Large intestine (tissue), 3 donors: Measurements from ENCODE around the gene CCNL1. TPM values are rescaled to one million over a fixed set of nuclear protein-coding genes. Genes with fewer than 3 reads are reported as not detected.
A peak's percentile ranks its signal among the peaks of the same experiment; 100 is the strongest.
"Not testable (repeated sequence)": the region's sequence is repeated elsewhere in the genome, so short reads cannot be mapped to it uniquely, and the experiment has no call there.

ENCODE experiments used
- DNase-seq, 2 donors: peaks; one replicate each; pipeline versions ENCODE4 v3.0.0 to v3.0.0-alpha.2; 2013
- H3K27ac ChIP-seq: one replicate; pipeline ENCODE4 v1.5.1; 2013; ENCODE audit warnings: low read length
- H3K27me3 ChIP-seq: 2 replicates; pipeline ENCODE4 v1.6.1; 2013; ENCODE audit warnings: low read length; ENCODE audit not compliant: control insufficient read depth, insufficient read depth
- H3K36me3 ChIP-seq: 2 replicates; pipeline ENCODE4 v1.6.1; 2013; ENCODE audit warnings: low read length; ENCODE audit not compliant: control insufficient read depth, insufficient read depth
- H3K4me1 ChIP-seq: one replicate; pipeline ENCODE4 v1.6.1; 2013; ENCODE audit warnings: low read length; ENCODE audit not compliant: control insufficient read depth, insufficient read depth
- H3K4me3 ChIP-seq: one replicate; pipeline ENCODE4 v1.5.1; 2013; ENCODE audit warnings: low read length
- H3K9me3 ChIP-seq: one replicate; pipeline ENCODE4 v1.6.1; 2013; ENCODE audit warnings: mild to moderate bottlenecking, low read depth, low read length, moderate library complexity; ENCODE audit not compliant: control insufficient read depth
- WGBS: methylation state at CpG from one replicate; pipeline ENCODE4 v1.1.5; 2013; ENCODE audit warnings: low lambda C conversion rate; ENCODE audit not compliant: insufficient coverage; 5-methylcytosine and 5-hydroxymethylcytosine counted together
- polyA plus RNA-seq: library from polyadenylated mRNA; unstranded; fragments of 120-200 nt; gene quantifications from one replicate; pipeline ENCODE4 v1.2.1, GENCODE V29; 2013

The CCNL1 gene
- polyA plus RNA-seq, 1 donor, result 255 TPM

GRCh38 chr3:157182879-157183278 lies 22.9 kb upstream of the CCNL1 start:
- DNase-seq, result no peak
- H3K9me3 ChIP-seq, result peaks cover 31% of the 10 kb centered on the region
- no peak overlapping the region for H3K27ac ChIP-seq
- no peaks in the 10 kb centered on the region for H3K27me3 ChIP-seq
- 100% methylated on average over 1 of the region's 3 CpGs for WGBS
- peaks cover 5% of the 10 kb centered on the region for H3K36me3 ChIP-seq
- H3K4me3 ChIP-seq, result no peak overlapping the region
- H3K4me1 ChIP-seq, result no peaks in the 10 kb centered on the region

- no CpG with 5 or more reads among the region's 2 CpGs for WGBS
- peaks cover 2% of the 10 kb centered on the region for H3K36me3 ChIP-seq
- H3K4me3 ChIP-seq, result no peak overlapping the region
- no peak for DNase-seq
- peaks cover 18% of the 10 kb centered on the region for H3K9me3 ChIP-seq
- H3K4me1 ChIP-seq, result peaks cover 5% of the 10 kb centered on the region
- H3K27ac ChIP-seq, result no peak overlapping the region
- no peaks in the 10 kb centered on the region for H3K27me3 ChIP-seq
These were observed 20.3 kb upstream of the CCNL1 start for GRCh38 chr3:157180262-157180661.

- Histone ChIP-seq H3K4me1 (peaks cover 5% of the 10 kb centered on the region), H3K27ac (no peak overlapping the region), H3K27me3 (no peaks in the 10 kb centered on the region), H3K4me3 (no peak overlapping the region), H3K36me3 (no peaks in the 10 kb centered on the region), H3K9me3 (peaks cover 18% of the 10 kb centered on the region)
- WGBS, result no CpG with 5 or more reads among the region's 27 CpGs
- DNase-seq, result no peak
These were observed 19.4 kb upstream of the CCNL1 start for GRCh38 chr3:157179365-157179803.

- not testable (repeated sequence) for DNase-seq, H3K27me3 ChIP-seq, H3K4me3 ChIP-seq, H3K36me3 ChIP-seq, H3K4me1 ChIP-seq, H3K27ac ChIP-seq
- no CpG with 5 or more reads among the region's 54 CpGs for WGBS
- H3K9me3 ChIP-seq, result peaks cover 18% of the 10 kb centered on the region
These were observed 18.8 kb upstream of the CCNL1 start for GRCh38 chr3:157178503-157179364.

- not testable (repeated sequence) for H3K4me1 ChIP-seq, H3K4me3 ChIP-seq, H3K36me3 ChIP-seq, H3K27me3 ChIP-seq, H3K27ac ChIP-seq, DNase-seq
- no CpG with 5 or more reads among the region's 9 CpGs for WGBS
- H3K9me3 ChIP-seq, result peaks cover 15% of the 10 kb centered on the region
These were observed 18.0 kb upstream of the CCNL1 start for GRCh38 chr3:157177801-157178453.

- H3K4me3 ChIP-seq, result no peak overlapping the region
- no peaks in the 10 kb centered on the region for H3K27me3 ChIP-seq
- H3K27ac ChIP-seq, result peak overlapping the region; percentile 95
- H3K36me3 ChIP-seq, result no peaks in the 10 kb centered on the region
- no peak for DNase-seq
- no CpG with 5 or more reads among the region's 10 CpGs for WGBS
- H3K4me1 ChIP-seq, result peaks cover 9% of the 10 kb centered on the region
- peaks cover 15% of the 10 kb centered on the region for H3K9me3 ChIP-seq
These were observed 17.0 kb upstream of the CCNL1 start for GRCh38 chr3:157176934-157177333.

DNA sequence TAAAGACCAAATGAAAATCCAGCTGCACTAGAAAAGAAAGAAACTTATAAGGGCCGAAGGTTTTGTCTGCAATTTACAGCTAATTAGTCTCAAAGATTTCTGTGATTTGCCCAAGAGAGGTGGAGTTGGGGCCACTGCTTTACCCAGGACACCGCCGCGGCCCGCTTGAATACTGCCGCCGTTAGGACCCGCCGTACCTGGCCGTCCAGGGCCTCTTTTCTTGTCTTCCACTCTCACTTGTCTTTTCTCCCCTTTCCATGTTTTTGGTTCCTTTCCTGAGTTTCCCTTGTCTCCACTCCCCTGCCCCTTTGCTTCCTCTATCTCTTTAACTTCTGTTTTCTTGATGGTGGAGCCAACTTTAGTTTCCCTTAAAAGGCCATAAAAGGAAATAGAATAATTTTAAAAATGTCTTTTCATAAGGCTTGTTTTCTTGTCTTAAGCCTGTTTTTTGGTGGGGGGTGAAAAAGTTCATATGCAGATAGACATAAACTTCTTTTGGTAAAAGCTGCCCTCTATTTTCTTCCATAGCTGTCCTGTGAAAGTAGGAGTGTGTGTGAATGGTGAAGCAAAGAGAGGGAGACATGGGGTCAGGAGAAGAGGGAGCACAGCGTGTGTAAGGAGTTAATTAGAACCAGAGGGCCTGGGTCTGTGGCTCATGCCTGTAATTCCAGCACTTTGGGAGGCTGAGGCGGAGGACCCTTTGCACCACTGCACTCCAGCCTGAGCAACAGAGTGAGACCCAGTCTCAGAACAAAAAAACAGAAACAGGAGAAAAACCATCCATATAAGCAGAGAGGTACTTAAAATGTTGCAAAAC lies 16.0 kb upstream of the CCNL1 start:
- H3K36me3 ChIP-seq, result no peaks in the 10 kb centered on the region
- H3K27ac ChIP-seq, result peak overlapping the region; percentile 95
- 3% methylated on average over 6 of the region's 12 CpGs for WGBS
- H3K4me3 ChIP-seq, result peak overlapping the region; percentile 67
- no peaks in the 10 kb centered on the region for H3K27me3 ChIP-seq
- H3K4me1 ChIP-seq, result peaks cover 9% of the 10 kb centered on the region
- peak in 1 of 2 donors; percentile 66 for DNase-seq
- peaks cover 15% of the 10 kb centered on the region for H3K9me3 ChIP-seq

- no CpG with 5 or more reads among the region's 61 CpGs for WGBS
- H3K4me1 ChIP-seq, result peaks cover 9% of the 10 kb centered on the region
These were observed 14.9 kb upstream of the CCNL1 start for GRCh38 chr3:157174649-157175498.

DNA sequence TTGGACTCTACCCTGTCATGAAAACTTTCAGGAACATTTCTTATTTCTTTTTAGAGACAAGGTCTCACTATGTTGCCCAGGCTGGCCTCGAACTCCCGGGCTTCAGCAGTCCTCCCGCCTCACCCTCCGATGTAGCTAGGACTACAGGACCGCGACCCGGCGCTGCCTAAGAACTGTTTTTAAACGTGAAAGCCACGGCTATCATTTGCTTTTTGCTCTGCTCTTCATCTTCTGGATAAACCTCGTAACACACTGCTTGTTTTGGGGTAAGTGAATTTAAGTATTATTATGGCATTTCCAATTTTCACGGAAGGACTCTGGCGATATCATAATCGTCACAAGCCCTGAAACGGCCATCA lies 14.3 kb upstream of the CCNL1 start:
- H3K27ac ChIP-seq, result peak overlapping the region; percentile 98
- peak; percentile 46 to 70 for DNase-seq
- H3K27me3 ChIP-seq, result no peaks in the 10 kb centered on the region
- peaks cover 11% of the 10 kb centered on the region for H3K9me3 ChIP-seq
- H3K4me3 ChIP-seq, result peak overlapping the region; percentile 61
- no peaks in the 10 kb centered on the region for H3K36me3 ChIP-seq
- WGBS, result no CpG with 5 or more reads among the region's 15 CpGs
- H3K4me1 ChIP-seq, result peaks cover 9% of the 10 kb centered on the region

More at GRCh38 chr3:157174649-157175498, 14.9 kb upstream of the CCNL1 start:
- peak overlapping the region; percentile 98 for H3K27ac ChIP-seq
- H3K9me3 ChIP-seq, result peaks cover 15% of the 10 kb centered on the region
- H3K4me3 ChIP-seq, result peak overlapping the region; percentile 67
- H3K27me3 ChIP-seq, result no peaks in the 10 kb centered on the region
- DNase-seq, result peak; percentile 100
- no peaks in the 10 kb centered on the region for H3K36me3 ChIP-seq
